Karpas-422 (cell line): ENCODE data around the gene ANO1. TPM values are rescaled to one million over a fixed set of nuclear protein-coding genes. Genes with fewer than 3 reads are reported as not detected.

ENCODE experiments used
- DNase-seq: peaks from one replicate; pipeline ENCODE4 v3.0.0-alpha.2; 2015
- H2AFZ ChIP-seq: fragments of 200-600 bp; sonication (generic); 2 replicates; pipeline ENCODE4 v1.6.1; 2014; ENCODE audit warnings: antibody characterized with exemption, low read length, mixed read lengths
- H3K27ac ChIP-seq: fragments of 200-600 bp; sonication (generic); 2 replicates; pipeline ENCODE4 v1.5.1; 2014; ENCODE audit warnings: mild to moderate bottlenecking, low read length, moderate library complexity
- H3K27me3 ChIP-seq: fragments of 200-600 bp; sonication (generic); 2 replicates; pipeline ENCODE4 v1.6.1; 2014; ENCODE audit warnings: low read length, mixed read lengths
- H3K36me3 ChIP-seq: fragments of 200-600 bp; sonication (generic); 2 replicates; pipeline ENCODE4 v1.6.1; 2014; ENCODE audit warnings: low read length, mixed read lengths; ENCODE audit not compliant: insufficient read depth
- H3K4me1 ChIP-seq: fragments of 200-600 bp; sonication (generic); 2 replicates; pipeline ENCODE4 v1.6.1; 2014; ENCODE audit warnings: mild to moderate bottlenecking, low read length, mixed read lengths
- H3K4me2 ChIP-seq: fragments of 200-600 bp; sonication (generic); 2 replicates; pipeline ENCODE4 v1.6.1; 2014; ENCODE audit warnings: low read length, low read depth, mild to moderate bottlenecking; ENCODE audit not compliant: poor library complexity, severe bottlenecking
- H3K4me3 ChIP-seq: fragments of 200-600 bp; sonication (generic); 2 replicates; pipeline ENCODE4 v1.5.1; 2014; ENCODE audit warnings: mild to moderate bottlenecking, antibody characterized with exemption, low read length, mixed read lengths
- H3K79me2 ChIP-seq: fragments of 200-600 bp; sonication (generic); 2 replicates; pipeline ENCODE4 v1.6.1; 2014; ENCODE audit warnings: mild to moderate bottlenecking, low read length, mixed read lengths
- H3K9ac ChIP-seq: fragments of 200-600 bp; sonication (generic); 2 replicates; pipeline ENCODE4 v1.6.0; 2014; ENCODE audit warnings: low read length
- H3K9me2 ChIP-seq: fragments of 200-600 bp; sonication (generic), shearing (Covaris generic); replicated peaks from 2 replicates; pipeline ENCODE4 v1.6.0; 2014; ENCODE audit warnings: mild to moderate bottlenecking, low read length, moderate library complexity; ENCODE audit not compliant: insufficient read depth
- H3K9me3 ChIP-seq: fragments of 300-700, 200-600 bp; sonication (generic); 2 replicates; pipeline ENCODE4 v1.6.1; 2014; ENCODE audit warnings: low read length, mixed read lengths
- H4K20me1 ChIP-seq: fragments of 200-600 bp; sonication (generic); 2 replicates; pipeline ENCODE4 v1.6.1; 2014; ENCODE audit warnings: mild to moderate bottlenecking, antibody characterized with exemption, low read length, low read depth; ENCODE audit not compliant: insufficient read depth
- total RNA-seq: library from RNA; depleted of rRNA; stranded (reverse); fragments of >200 nt; shearing (Covaris generic); gene quantifications from 2 replicates; pipeline ENCODE4 v1.2.3, GENCODE V29; 2014; ENCODE audit warnings: low replicate concordance

The ANO1 gene
- total RNA-seq, 1 experiment from 2014 or later: not detected

DNA sequence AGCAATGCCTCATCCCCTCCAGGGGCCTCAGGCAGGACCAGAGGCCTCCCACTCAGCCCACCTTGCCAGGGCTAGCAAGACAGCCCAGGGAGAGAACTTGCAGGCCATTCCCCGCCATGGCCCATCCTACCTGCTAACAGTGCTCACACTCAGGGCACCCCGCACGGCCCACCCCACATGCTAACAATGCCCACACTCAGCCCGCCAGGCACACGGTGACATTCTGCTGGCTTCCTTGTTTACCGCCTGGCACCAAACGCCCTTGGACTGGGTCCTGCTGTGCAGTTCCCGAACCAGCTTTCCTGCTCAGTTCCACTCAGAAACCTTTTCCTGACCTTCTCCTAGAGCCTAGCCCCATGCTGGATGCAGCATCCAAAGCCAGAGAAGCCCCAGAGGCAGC, 91.5 kb downstream of the ANO1 start:
- Histone ChIP-seq H4K20me1 (no peaks in the 10 kb centered on the region), H3K36me3 (no peaks in the 10 kb centered on the region), H3K27me3 (no peaks in the 10 kb centered on the region), H2AFZ (no peak overlapping the region), H3K4me3 (no peak overlapping the region), H3K4me2 (no peak overlapping the region), H3K4me1 (no peaks in the 10 kb centered on the region), H3K9me2 (no peaks in the 10 kb centered on the region), H3K9me3 (no peaks in the 10 kb centered on the region), H3K27ac (no peak overlapping the region), H3K79me2 (no peaks in the 10 kb centered on the region), H3K9ac (no peak overlapping the region)
- DNase-seq: no peak

DNA sequence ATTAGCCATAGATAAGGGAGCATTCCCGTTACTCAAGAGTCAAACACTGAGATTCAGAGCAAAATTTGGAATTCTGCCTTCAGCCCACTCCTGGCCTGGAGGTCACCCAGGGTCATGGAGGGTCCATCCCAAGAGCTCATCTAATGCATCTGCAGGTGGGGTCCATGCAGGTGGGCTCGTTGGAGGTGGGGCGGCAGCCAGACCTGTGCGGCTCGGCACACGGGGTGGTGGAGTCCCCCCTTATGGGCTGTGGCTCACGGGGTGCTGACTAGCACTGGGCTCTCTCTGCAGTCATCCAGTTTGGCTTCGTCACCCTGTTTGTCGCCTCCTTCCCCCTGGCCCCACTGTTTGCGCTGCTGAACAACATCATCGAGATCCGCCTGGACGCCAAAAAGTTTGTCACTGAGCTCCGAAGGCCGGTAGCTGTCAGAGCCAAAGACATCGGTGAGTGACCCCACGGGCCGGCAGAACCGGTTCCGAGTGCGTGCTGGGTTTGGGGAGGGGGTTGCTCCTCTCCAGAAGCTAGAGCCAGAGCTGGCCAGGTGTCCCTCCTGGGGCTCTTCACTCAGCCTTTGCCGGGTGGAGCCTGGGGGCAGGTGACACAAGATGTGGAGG, 92.6 kb downstream of the ANO1 start:
- Histone ChIP-seq H3K4me1 (no peaks in the 10 kb centered on the region), H3K27ac (no peak overlapping the region), H3K9me3 (no peaks in the 10 kb centered on the region), H3K27me3 (no peaks in the 10 kb centered on the region), H3K4me3 (no peak overlapping the region), H3K36me3 (no peaks in the 10 kb centered on the region), H2AFZ (no peak overlapping the region), H3K9me2 (no peaks in the 10 kb centered on the region), H3K79me2 (no peaks in the 10 kb centered on the region), H3K9ac (no peak overlapping the region), H4K20me1 (no peaks in the 10 kb centered on the region), H3K4me2 (no peak overlapping the region)
- no peak for DNase-seq

DNA sequence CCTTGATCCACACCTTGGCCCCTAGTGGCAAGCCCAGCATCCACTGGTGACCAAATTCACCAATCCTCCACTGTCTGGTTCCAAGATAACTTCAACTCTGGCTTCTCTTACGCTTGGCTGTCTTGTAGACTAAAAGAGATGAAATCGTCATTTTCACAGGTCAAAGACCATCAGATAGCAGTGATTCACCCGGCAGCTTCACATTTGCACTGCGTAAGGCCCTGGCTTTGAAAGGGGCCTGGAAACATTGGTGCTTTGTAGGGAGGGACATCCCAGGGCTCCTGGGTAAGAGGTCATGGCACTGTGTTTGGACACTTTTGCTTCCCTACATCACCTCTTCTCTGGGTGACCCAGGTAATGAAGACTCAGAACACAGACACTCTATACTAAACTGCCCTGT, 94.9 kb downstream of the ANO1 start:
- Histone ChIP-seq H3K36me3 (no peaks in the 10 kb centered on the region), H4K20me1 (no peaks in the 10 kb centered on the region), H3K27ac (no peak overlapping the region), H3K27me3 (no peaks in the 10 kb centered on the region), H2AFZ (no peak overlapping the region), H3K4me2 (no peak overlapping the region), H3K79me2 (no peaks in the 10 kb centered on the region), H3K9me3 (no peaks in the 10 kb centered on the region), H3K4me1 (no peaks in the 10 kb centered on the region), H3K4me3 (no peak overlapping the region), H3K9ac (no peak overlapping the region), H3K9me2 (no peaks in the 10 kb centered on the region)
- no peak for DNase-seq

DNA sequence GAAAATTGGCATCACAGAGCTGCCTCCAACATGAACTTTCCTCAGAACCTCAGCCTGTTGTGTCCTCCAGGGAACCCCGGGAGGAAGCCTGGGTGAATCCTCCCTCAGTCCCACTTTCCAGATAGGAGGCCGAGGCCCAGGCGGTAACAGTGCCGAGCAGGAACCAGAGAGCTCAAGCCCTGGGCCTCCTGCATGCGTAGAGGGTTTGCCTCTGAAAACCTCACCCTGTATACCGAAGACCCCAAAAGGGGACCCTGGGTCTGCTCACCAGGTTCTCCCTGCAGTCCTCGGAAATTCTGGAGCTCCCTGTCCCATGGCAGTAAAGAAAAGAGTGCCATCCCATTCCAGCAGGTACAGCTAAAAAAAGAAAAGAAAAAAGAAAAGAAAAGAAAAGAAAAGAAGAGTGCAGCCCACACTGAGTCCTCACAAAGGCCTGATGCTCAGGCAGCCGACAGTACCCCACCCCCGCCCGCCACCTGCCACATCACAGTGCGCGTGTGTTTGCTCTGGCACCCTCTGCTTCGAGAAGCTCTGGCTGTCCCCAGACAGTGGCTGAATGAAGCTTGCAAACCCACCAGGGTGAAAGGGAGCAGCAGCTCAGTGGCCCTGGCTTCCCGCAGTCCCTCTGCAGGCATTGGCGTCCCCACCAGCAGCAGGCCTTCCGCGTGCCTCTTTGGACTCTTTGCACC, 96.6 kb downstream of the ANO1 start:
- Histone ChIP-seq H3K4me3 (no peak overlapping the region), H3K79me2 (no peaks in the 10 kb centered on the region), H3K9me3 (no peaks in the 10 kb centered on the region), H3K9me2 (no peaks in the 10 kb centered on the region), H3K27me3 (no peaks in the 10 kb centered on the region), H3K4me2 (no peak overlapping the region), H3K27ac (no peak overlapping the region), H3K9ac (no peak overlapping the region), H2AFZ (no peak overlapping the region), H4K20me1 (no peaks in the 10 kb centered on the region), H3K4me1 (no peaks in the 10 kb centered on the region), H3K36me3 (no peaks in the 10 kb centered on the region)
- DNase-seq: no peak

DNA sequence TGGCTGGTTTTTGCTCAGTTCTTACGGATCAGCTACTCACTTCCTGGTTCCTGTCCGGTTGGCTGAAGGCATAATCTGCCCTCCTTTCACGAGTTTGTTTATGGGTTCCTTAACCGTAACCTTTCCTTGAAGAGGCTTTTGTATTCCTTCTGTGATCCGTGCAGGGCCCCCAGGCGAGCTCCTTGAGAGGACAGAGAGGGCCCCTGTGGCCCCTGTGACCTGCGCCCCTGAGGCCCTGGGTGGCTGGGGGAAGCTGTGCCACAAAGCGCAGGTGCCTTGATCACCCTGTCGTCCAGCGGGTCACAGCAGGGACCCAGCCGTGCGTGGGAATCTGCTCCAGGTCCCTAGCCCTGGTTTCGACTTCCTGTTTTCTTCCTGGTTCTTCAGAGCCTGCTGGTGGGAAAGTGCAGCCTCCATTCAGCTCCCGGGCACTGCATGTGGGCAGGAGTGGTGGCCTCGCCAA, 97.2 kb downstream of the ANO1 start:
- no peaks in the 10 kb centered on the region for H3K79me2 ChIP-seq
- H3K9ac ChIP-seq: no peak overlapping the region
- H3K9me2 ChIP-seq: no peaks in the 10 kb centered on the region
- H3K27ac ChIP-seq: no peak overlapping the region
- no peak overlapping the region for H2AFZ ChIP-seq
- no peaks in the 10 kb centered on the region for H3K27me3 ChIP-seq
- H3K4me1 ChIP-seq: no peaks in the 10 kb centered on the region
- no peak overlapping the region for H3K4me2 ChIP-seq
- no peak overlapping the region for H3K4me3 ChIP-seq
- no peaks in the 10 kb centered on the region for H3K9me3 ChIP-seq
- DNase-seq: no peak
- no peaks in the 10 kb centered on the region for H4K20me1 ChIP-seq
- H3K36me3 ChIP-seq: no peaks in the 10 kb centered on the region

DNA sequence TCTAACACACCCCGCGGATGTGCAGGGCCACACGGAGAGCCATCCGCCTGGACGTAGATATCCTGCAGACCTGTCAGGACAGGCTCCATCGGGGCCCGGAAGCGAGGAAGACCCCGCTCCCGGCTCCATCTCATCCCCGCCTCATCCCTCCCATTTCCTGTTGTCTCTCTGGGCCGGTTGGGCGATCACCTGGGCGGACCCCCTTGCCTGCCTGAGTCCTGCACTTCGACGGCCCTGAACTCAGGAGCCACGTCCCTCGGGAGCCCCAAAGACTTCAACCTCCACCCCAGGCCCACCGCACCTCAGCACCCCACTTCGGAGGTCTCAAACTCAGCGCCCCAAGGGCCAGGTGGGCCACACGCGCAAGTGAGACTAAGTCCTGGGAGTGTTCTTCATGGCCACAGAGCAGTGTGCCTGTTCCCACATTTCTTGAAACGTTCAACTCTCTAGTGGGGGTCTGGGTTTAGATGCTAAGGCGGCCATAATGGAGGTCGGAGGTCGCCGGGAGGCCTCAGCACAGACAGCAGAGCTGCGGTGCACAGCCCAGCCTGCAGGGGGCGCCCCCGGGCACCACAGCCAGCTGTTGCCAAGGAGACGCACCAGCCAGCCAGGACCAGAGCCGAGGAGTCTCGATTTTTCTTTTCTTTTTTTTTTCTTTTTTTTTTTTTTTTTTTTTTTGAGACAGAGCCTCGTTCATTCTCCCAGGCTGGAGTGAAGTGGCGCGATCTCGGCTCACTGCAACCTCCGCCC, 99.0 kb downstream of the ANO1 start:
- H3K36me3 ChIP-seq: no peaks in the 10 kb centered on the region
- H3K4me1 ChIP-seq: no peaks in the 10 kb centered on the region
- no peak overlapping the region for H3K4me2 ChIP-seq
- no peak overlapping the region for H2AFZ ChIP-seq
- H3K9me3 ChIP-seq: no peaks in the 10 kb centered on the region
- H3K79me2 ChIP-seq: no peaks in the 10 kb centered on the region
- no peak overlapping the region for H3K27ac ChIP-seq
- no peaks in the 10 kb centered on the region for H3K27me3 ChIP-seq
- H3K4me3 ChIP-seq: no peak overlapping the region
- no peak overlapping the region for H3K9ac ChIP-seq
- DNase-seq: peak; percentile 85
- H4K20me1 ChIP-seq: no peaks in the 10 kb centered on the region
- H3K9me2 ChIP-seq: no peaks in the 10 kb centered on the region

DNA sequence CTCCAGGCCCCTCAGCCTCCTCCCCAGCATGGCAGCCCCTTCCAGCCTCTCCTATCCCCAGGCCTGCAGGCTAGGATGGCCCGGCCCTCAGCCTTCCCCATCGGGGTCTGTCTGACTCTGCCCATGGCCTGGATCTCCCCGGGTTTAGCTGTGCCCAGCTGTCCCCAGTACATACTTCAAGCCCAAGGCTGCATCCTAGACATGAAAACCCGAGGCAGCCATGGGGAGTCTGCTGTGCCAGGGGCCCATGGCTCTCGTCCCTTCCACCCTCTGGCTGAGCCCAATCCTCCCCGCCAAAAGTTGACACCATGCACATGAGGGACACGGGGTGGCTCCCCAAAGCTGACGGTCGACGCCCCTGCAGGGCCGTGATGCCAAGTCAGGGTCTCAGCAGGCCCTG, 102.8 kb downstream of the ANO1 start:
- no peak overlapping the region for H3K4me3 ChIP-seq
- no peaks in the 10 kb centered on the region for H3K4me1 ChIP-seq
- no peaks in the 10 kb centered on the region for H3K36me3 ChIP-seq
- H3K9ac ChIP-seq: no peak overlapping the region
- DNase-seq: no peak
- no peak overlapping the region for H3K4me2 ChIP-seq
- no peak overlapping the region for H2AFZ ChIP-seq
- H3K9me3 ChIP-seq: no peaks in the 10 kb centered on the region
- H3K79me2 ChIP-seq: no peaks in the 10 kb centered on the region
- no peak overlapping the region for H3K27ac ChIP-seq
- no peaks in the 10 kb centered on the region for H4K20me1 ChIP-seq
- no peaks in the 10 kb centered on the region for H3K9me2 ChIP-seq
- no peaks in the 10 kb centered on the region for H3K27me3 ChIP-seq

DNA sequence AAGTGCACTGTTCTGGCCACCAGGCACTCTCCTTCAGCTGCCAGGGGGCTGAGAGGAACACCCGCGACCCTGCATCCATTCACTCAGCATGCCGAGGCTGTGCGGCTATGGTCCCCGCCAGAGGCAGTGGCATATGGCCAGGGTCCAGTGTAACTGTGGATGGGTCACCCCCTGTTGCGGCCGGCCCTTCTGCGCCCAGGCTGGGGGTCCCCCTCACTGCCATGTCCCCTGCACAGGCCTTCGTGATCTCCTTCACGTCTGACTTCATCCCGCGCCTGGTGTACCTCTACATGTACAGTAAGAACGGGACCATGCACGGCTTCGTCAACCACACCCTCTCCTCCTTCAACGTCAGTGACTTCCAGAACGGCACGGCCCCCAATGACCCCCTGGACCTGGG, 104.1 kb downstream of the ANO1 start:
- Histone ChIP-seq H2AFZ (no peak overlapping the region), H3K4me1 (no peaks in the 10 kb centered on the region), H3K36me3 (no peaks in the 10 kb centered on the region), H3K27me3 (no peaks in the 10 kb centered on the region), H3K4me3 (no peak overlapping the region), H3K9ac (no peak overlapping the region), H3K9me2 (no peaks in the 10 kb centered on the region), H3K4me2 (no peak overlapping the region), H3K79me2 (no peaks in the 10 kb centered on the region), H3K9me3 (no peaks in the 10 kb centered on the region), H4K20me1 (no peaks in the 10 kb centered on the region), H3K27ac (no peak overlapping the region)
- no peak for DNase-seq
